Measurements from ENCODE around the gene DIPK1A.

DNA sequence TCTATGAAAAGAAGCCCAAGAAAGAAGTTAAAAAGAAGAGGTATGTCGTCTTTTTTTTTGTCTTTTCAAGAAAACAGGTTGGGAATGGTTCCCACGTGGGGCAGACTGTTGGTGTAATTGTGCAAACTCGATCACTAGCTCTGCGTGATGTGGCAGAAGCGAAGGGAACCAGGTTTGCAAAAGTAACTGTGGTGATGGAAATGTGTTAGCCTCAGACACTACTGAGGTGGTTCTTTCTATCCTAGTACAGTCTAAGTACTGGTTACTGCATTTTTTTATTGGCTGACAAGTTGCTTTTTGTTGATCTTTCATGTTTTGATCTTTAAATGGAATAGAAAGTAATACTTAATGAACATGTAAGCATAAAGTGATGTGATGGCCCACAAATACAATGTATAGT is 120.7 kb downstream of the DIPK1A start:
- TF ChIP-seq ZNF274 (IDR thresholded peaks at IDR 0.05; ENCODE audit: low read depth, low read length), result no peak
- TF ChIP-seq YY1 (IDR thresholded peaks at IDR 0.05; ENCODE audit: insufficient read depth, insufficient read length), result no peak
